ENCODE results near the gene GRIN1.
A peak's percentile ranks its signal among the peaks of the same experiment; 100 is the strongest.
"Not testable (repeated sequence)": the region's sequence is repeated elsewhere in the genome, so short reads cannot be mapped to it uniquely, and the experiment has no call there.

The GRIN1 gene

DNA sequence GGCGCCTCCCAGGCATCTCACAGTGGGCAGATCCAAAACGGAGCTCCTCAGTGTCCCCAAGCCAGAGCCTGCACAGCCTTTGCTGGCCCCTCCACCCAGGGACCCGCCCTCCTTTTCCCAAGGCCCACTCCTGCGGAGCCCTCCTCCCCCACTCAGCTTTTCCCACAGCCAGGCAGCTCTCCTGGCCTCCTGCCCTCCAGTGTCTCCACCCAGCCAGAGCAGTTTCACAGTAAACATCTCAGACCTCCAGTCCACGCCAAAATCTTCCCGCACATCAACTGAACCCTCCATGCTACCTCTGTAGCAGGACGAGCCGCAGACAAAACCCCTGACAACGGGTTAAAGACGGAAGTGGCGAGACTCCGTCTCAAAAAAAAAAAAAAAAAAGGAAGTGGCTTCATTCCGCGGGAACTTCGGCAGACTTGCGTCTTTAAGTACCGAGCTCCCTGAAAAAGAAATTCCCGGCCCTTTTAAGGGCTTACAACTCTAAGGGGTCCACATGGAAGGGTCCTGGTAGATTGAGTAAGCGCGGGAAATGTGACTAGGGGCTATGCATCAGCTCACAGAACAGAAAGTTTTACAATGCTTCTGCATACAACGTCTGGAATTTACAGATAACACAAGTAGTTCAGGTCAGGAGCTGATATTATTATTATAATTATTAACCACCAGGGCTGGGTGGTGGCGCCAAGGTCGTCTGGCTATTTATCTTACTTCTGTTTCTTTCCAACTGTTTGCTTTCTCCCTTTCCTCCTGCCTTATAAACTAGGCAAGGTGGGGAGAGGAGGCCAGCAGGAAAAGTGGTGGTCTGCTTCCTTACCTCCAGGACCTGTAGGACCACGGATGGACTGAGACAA lies 11.4 kb upstream of the GRIN1 start:
- H3K27ac ChIP-seq: no peak overlapping the region
- DNase-seq (ENCODE audit: low read depth, low spot score): no peak

DNA sequence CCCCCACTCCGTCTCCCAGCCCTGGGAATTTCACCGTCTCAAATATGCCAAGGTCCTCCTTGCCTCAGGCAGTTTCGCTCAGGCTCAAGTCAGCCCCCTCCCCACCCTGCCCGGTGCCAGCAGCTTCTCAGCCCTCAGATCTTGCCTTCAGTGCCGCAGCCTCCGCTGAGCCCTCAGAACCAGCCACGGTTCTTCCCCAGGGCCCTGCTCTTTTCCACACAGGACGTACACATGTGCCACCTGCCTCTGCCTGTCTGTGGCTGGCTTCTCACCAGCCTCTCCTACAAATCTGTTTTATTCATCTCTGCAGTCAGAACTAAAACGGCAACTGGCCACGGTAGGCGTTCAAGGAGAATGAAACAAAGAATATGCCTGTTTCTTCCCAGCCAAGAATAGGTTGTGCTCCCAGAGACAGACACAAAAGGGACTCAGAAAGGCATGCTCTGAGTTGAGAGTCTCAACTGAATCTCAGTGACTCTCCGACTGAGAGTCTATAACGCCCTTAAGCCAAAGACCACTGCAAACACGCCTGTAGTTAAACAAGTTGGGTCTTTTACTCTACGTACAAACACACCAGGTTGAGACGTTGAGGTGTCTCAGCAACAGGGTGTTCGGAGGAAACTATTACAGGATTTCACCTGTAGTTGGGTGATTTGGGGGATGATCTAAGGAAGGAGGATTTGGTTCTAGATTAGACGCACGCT lies 10.6 kb upstream of the GRIN1 start:
- peak overlapping the region; percentile 52 for H3K27ac ChIP-seq

GRCh38 chr9:137128862-137129455 lies 10.0 kb upstream of the GRIN1 start:
- DNase-seq (ENCODE audit: low read depth, low spot score): no peak
- peak overlapping the region; percentile 52 for H3K27ac ChIP-seq

More for the DNA sequence above, 10.6 kb upstream of the GRIN1 start:
- DNase-seq (ENCODE audit: low read depth, low spot score): no peak

DNA sequence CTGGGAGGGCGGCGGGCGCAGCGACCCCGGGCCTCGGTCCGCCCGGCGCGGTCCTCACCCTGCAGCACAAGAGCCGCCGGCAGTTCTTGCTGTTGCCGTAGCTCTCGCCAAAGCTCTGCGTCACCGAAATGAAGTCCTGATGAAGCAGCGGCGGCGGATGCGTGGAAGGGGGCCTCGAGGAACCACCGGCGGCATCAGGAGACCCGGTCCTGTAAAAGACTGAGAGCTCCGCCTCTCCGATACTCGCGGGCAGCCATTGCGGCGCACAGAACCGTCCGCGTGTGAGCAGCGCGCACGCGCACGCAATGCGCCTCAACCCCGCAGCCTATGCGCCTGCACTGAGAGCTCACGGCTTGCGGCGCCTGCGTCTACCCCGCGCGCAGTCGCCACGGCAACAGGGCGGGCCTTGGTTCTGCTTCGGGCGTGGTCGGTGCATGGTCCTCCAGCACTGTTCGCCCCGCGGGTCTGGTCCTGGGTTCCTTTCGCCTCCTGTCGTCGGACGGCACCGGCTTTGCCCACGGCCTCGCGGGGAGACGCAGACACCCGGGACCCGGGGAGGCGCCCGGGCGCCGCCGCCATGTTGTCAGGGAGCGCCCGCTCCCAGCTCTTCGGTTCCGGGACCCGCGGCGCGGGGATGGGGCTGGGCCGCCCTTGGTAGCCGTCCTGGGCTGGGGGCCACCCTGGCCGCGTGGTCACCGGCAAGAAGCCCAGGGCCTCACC lies 9.3 kb upstream of the GRIN1 start:
- H3K27ac ChIP-seq: peak overlapping the region; percentile 52
- peak; percentile 82 for DNase-seq (ENCODE audit: low read depth, low spot score)

DNA sequence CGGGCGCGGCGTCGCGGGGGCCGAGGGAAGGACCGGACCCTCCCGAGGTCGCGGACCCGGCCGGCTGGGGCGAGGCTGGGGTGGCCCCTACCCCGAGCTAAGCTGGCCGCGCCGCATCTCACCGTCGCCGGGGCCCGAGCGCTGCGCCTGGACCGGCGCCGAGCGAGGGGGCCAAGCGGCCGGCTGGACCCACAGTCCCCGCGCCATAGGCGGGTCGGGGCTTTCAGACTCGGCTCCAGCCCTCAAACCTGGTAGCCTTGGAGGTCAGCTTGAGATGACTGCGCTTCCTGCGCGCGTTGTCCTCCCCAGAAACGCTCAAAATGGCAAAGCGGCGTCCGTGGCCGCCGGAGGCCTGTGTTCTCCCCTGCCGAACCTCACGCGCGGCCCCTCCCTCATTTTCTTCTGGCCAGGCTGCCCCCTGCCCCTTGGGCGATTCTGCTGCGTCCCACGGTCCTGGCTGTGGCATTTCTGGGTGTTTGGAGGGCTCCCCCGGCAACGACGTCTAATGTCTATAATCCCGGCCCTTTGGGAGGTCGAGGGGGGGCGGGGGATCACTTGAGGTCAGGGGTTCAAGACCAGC lies 8.7 kb upstream of the GRIN1 start:
- no peak for DNase-seq (ENCODE audit: low read depth, low spot score)
- peak overlapping the region; percentile 52 for H3K27ac ChIP-seq

- DNase-seq (ENCODE audit: low read depth, low spot score): no peak
- H3K27ac ChIP-seq: no peak overlapping the region
Observed at GRCh38 chr9:137134191-137134590, 4.8 kb upstream of the GRIN1 start.

GRCh38 chr9:137135154-137135553 lies 3.8 kb upstream of the GRIN1 start:
- H3K27ac ChIP-seq; DNase-seq (ENCODE audit: low read depth, low spot score): not testable (repeated sequence)

GRCh38 chr9:137136261-137136880 lies 2.6 kb upstream of the GRIN1 start:
- H3K27ac ChIP-seq: no peak overlapping the region
- DNase-seq (ENCODE audit: low read depth, low spot score): no peak

- H3K27ac ChIP-seq: no peak overlapping the region
- no peak for DNase-seq (ENCODE audit: low read depth, low spot score)
Observed at GRCh38 chr9:137136881-137137607, 1.9 kb upstream of the GRIN1 start.

DNA sequence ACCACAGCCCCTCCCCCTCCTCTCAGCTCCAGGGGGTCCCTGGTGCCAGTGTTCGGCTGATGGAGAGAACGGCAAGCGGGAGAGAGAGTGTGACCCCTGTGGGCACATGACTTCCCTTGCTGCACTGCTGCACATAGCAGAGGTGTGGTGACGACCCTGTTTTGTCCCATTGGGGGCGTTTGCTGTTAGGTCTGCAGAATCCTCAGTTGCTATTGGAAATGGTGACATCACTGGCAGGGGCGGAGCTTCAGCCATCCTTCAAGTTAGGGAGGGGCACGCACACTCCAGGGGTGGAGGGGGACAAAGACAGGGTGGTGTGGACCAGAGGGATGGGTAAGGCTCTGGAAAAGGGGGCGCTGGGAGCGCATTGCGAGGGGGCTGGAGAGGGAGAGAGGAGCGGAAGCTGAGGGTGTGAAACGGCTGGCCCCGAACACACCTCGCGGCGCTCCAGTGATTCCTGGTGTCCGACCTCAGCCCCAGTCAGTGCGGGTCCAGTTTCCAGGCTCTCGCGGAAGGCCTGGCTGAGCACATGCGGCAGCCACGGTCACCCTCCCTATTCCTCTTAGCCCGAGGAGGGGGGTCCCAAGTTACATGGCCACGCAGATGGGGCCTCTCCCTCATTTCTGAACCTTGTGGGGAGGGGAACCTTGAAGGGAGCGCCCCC lies 764 bp upstream of the GRIN1 start:
- H3K27ac ChIP-seq: no peak overlapping the region
- no peak for DNase-seq (ENCODE audit: low read depth, low spot score)

DNA sequence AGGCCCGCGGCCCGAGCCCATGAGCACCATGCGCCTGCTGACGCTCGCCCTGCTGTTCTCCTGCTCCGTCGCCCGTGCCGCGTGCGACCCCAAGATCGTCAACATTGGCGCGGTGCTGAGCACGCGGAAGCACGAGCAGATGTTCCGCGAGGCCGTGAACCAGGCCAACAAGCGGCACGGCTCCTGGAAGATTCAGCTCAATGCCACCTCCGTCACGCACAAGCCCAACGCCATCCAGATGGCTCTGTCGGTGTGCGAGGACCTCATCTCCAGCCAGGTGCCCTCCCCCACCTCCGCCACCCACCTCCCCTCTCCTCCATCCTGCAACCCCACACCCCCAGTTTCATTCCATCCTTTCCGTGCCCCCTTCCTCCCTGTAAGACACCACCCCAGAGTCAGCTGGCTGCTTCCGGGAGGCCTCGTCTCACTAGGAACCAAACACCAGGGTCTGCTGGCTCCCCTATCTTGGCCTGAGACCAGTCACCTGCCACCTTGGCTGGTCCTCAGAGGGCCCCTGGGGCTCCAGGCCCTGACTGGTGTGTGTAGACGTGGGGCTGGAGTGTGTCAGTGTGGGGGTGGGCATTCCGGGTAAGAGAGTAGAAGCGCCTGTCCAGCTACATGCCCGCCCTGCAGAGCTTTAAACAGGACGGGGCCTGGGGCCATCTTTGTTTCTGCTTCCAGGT lies 655 bp downstream of the GRIN1 start:
- DNase-seq (ENCODE audit: low read depth, low spot score): no peak
- no peak overlapping the region for H3K27ac ChIP-seq

- no peak overlapping the region for H3K27ac ChIP-seq
- no peak for DNase-seq (ENCODE audit: low read depth, low spot score)
Observed at GRCh38 chr9:137140151-137141012, 1.4 kb downstream of the GRIN1 start.

DNA sequence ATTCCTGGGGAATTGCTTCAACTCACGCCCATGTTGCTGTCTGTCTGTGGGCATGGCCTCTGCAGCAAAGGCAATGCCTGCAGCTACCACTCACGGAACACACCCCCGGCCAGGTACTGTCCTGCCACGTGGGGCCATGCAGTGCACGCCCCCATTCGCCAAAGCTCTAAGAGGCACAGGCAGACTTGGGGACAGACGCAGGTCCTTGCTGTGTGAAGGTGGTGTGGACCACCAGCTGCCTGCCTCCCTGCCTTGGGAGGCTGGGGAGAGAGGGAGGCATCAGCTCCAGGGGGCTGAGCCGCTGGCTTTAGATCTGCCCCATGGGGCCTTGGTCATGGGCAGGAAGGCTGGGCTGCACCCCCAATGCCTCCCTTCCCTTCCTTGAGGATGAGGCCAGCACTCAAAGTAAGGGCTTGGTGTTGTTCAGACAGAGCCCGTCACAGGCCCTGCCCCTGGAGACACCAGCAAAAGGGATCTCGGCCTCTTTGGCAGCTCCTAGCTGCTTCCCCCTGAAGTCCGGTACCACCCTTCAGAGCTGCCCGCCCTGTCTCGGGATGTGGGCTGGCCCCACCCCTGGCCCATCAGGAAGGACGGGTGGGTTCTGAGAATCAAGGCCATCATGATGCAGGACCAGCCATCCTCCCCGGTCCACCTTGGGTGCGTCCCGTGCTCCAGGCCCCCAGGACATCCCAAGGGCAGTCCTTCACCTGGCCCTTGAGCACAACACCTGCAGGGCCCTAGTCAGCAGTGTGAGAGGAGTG lies 2.3 kb downstream of the GRIN1 start:
- no peak for DNase-seq (ENCODE audit: low read depth, low spot score)
- no peak overlapping the region for H3K27ac ChIP-seq

DNA sequence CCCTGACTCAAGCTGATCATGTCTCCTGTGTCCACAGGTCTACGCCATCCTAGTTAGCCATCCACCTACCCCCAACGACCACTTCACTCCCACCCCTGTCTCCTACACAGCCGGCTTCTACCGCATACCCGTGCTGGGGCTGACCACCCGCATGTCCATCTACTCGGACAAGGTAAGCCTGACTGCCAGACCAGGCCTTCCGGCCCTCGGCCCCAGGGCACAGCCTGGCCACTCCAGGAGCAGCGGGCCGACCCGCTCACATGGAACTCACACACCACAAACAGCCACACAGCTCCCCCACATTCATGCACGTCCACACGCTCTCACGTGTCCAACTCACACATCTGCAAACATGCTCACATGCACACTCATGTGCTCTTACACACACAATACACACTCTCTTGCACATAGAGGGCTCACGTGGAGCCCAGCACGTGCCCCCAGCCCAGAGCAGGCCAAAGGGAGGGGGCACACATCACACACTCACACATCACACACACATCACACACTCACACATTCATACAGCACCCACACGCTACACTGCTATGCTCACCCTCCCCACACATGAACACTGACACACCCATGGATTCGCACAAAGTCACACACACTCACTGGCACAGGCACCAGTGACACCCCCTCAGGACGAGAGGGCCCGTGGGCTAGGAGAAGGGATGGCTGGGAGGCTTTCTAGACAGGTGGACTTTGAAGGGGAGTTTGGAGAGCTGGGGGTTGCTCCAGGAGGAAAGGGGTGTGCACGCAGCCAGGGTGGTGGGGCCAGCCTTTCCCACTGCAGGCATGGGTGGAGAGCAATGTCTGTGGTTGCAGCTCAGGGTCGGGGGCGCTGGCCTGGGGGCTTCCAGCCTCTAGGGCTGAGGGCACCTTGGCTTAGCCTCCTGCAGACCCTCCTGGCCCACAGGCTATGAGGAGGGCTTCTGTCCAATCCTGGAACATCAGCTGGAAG lies 3.3 kb downstream of the GRIN1 start:
- DNase-seq (ENCODE audit: low read depth, low spot score): no peak
- no peak overlapping the region for H3K27ac ChIP-seq

- no peak for DNase-seq (ENCODE audit: low read depth, low spot score)
- no peak overlapping the region for H3K27ac ChIP-seq
Observed at GRCh38 chr9:137143459-137143858, 4.5 kb downstream of the GRIN1 start.

Measured in epithelial cell of prostate (primary cell).